Mucosa of rectum (tissue), 2 donors: ENCODE measurements around the gene CUX1.

Experiments used
- H3K27ac ChIP-seq, 2 donors: one replicate each; pipeline ENCODE4 v1.7.0; 2013; ENCODE audit warnings: inconsistent platforms in 2 of 2, low read depth in 2 of 2, low read length in 2 of 2
- H3K27me3 ChIP-seq, 2 donors: one replicate each; pipeline ENCODE4 v1.7.0; 2013; ENCODE audit warnings: low read length in 2 of 2; ENCODE audit not compliant: control insufficient read depth in 2 of 2, insufficient read depth in 2 of 2
- H3K36me3 ChIP-seq, 2 donors: one replicate each; pipeline ENCODE4 v1.7.0; 2013; ENCODE audit warnings: low read length in 2 of 2; ENCODE audit not compliant: control insufficient read depth in 2 of 2, insufficient read depth in 2 of 2
- H3K4me1 ChIP-seq, 2 donors: one replicate each; pipeline ENCODE4 v1.7.0; 2013; ENCODE audit warnings: low read length in 2 of 2, mild to moderate bottlenecking in 1 of 2; ENCODE audit not compliant: control insufficient read depth in 2 of 2, insufficient read depth in 2 of 2
- H3K4me3 ChIP-seq, 2 donors: one replicate each; pipeline ENCODE4 v1.7.0; 2013; ENCODE audit warnings: low read length in 2 of 2
- H3K9ac ChIP-seq, 2 donors: one replicate each; pipeline ENCODE4 v1.7.0; 2013; ENCODE audit warnings: low read length in 2 of 2, low read depth in 1 of 2, mild to moderate bottlenecking in 1 of 2
- H3K9me3 ChIP-seq, 2 donors: one replicate each; pipeline ENCODE4 v1.7.0; 2013; ENCODE audit warnings: low read length in 2 of 2; ENCODE audit not compliant: control insufficient read depth in 2 of 2
- donor health status: healthy.
- donor health status: Normal muscosa, but diverticular disease.

CUX1 gene

GRCh38 chr7:102095321-102096011, 278.0 kb downstream of the CUX1 start:
- no peaks in the 10 kb centered on the region for H3K27me3 ChIP-seq
- no peak overlapping the region for H3K4me3 ChIP-seq
- H3K9ac ChIP-seq, result no peak overlapping the region
- H3K4me1 ChIP-seq, result peaks cover 21 to 32% of the 10 kb centered on the region in 2 donors
- no peaks in the 10 kb centered on the region for H3K9me3 ChIP-seq
- no peak overlapping the region for H3K27ac ChIP-seq
- H3K36me3 ChIP-seq, result no peaks in the 10 kb centered on the region

GRCh38 chr7:102096012-102096332, 278.5 kb downstream of the CUX1 start:
- Histone ChIP-seq H3K4me1 (peaks cover 21 to 32% of the 10 kb centered on the region in 2 donors), H3K9me3 (no peaks in the 10 kb centered on the region), H3K9ac (no peak overlapping the region), H3K36me3 (peaks cover 0 to 4% of the 10 kb centered on the region in 2 donors), H3K27me3 (no peaks in the 10 kb centered on the region), H3K4me3 (no peak overlapping the region), H3K27ac (no peak overlapping the region)

- no peaks in the 10 kb centered on the region for H3K27me3 ChIP-seq
- H3K27ac ChIP-seq, result peak overlapping the region; percentile 61 to 69
- peak overlapping the region in 1 of 2 donors; percentile 22 for H3K4me3 ChIP-seq
- no peak overlapping the region for H3K9ac ChIP-seq
- H3K4me1 ChIP-seq, result peaks cover 21 to 32% of the 10 kb centered on the region in 2 donors
- no peaks in the 10 kb centered on the region for H3K9me3 ChIP-seq
- peaks cover 3 to 5% of the 10 kb centered on the region in 2 donors for H3K36me3 ChIP-seq
These were observed 279.4 kb downstream of the CUX1 start for GRCh38 chr7:102096706-102097427.

GRCh38 chr7:102097601-102098161, 280.3 kb downstream of the CUX1 start:
- Histone ChIP-seq H3K27me3 (no peaks in the 10 kb centered on the region), H3K4me1 (peaks cover 21 to 32% of the 10 kb centered on the region in 2 donors), H3K4me3 (peak overlapping the region; percentile 17 to 22), H3K9ac (peak overlapping the region in 1 of 2 donors; percentile 19), H3K36me3 (peaks cover 5 to 7% of the 10 kb centered on the region in 2 donors), H3K9me3 (no peaks in the 10 kb centered on the region), H3K27ac (peak overlapping the region; percentile 61 to 69)

- Histone ChIP-seq H3K27me3 (no peaks in the 10 kb centered on the region), H3K9ac (no peak overlapping the region), H3K9me3 (no peaks in the 10 kb centered on the region), H3K4me1 (peaks cover 21 to 23% of the 10 kb centered on the region in 2 donors), H3K4me3 (no peak overlapping the region), H3K36me3 (peaks cover 5 to 10% of the 10 kb centered on the region in 2 donors), H3K27ac (no peak overlapping the region)
These were observed 281.6 kb downstream of the CUX1 start for GRCh38 chr7:102098986-102099385.

- Histone ChIP-seq H3K9me3 (no peaks in the 10 kb centered on the region), H3K27ac (no peak overlapping the region), H3K36me3 (peaks cover 8 to 10% of the 10 kb centered on the region in 2 donors), H3K27me3 (no peaks in the 10 kb centered on the region), H3K4me1 (peaks cover 17 to 19% of the 10 kb centered on the region in 2 donors), H3K4me3 (no peak overlapping the region), H3K9ac (no peak overlapping the region)
These were observed 282.0 kb downstream of the CUX1 start for GRCh38 chr7:102099474-102099873.

- H3K9me3 ChIP-seq, result no peaks in the 10 kb centered on the region
- no peak overlapping the region for H3K4me3 ChIP-seq
- H3K27me3 ChIP-seq, result no peaks in the 10 kb centered on the region
- H3K4me1 ChIP-seq, result peaks cover 14 to 17% of the 10 kb centered on the region in 2 donors
- no peak overlapping the region for H3K27ac ChIP-seq
- H3K36me3 ChIP-seq, result peaks cover 14 to 16% of the 10 kb centered on the region in 2 donors
- H3K9ac ChIP-seq, result no peak overlapping the region
These were observed 283.7 kb downstream of the CUX1 start for GRCh38 chr7:102101111-102101551.

GRCh38 chr7:102101926-102102325, 284.5 kb downstream of the CUX1 start:
- peaks cover 9 to 12% of the 10 kb centered on the region in 2 donors for H3K4me1 ChIP-seq
- no peak overlapping the region for H3K9ac ChIP-seq
- no peak overlapping the region for H3K4me3 ChIP-seq
- peaks cover 21% of the 10 kb centered on the region in 2 donors for H3K36me3 ChIP-seq
- H3K27me3 ChIP-seq, result no peaks in the 10 kb centered on the region
- no peak overlapping the region for H3K27ac ChIP-seq
- H3K9me3 ChIP-seq, result no peaks in the 10 kb centered on the region

GRCh38 chr7:102103027-102103372, 285.6 kb downstream of the CUX1 start:
- no peaks in the 10 kb centered on the region for H3K9me3 ChIP-seq

GRCh38 chr7:102104245-102104644, 286.8 kb downstream of the CUX1 start:
- H3K36me3 ChIP-seq, result peaks cover 22 to 26% of the 10 kb centered on the region in 2 donors
- H3K27ac ChIP-seq, result no peak overlapping the region
- H3K4me3 ChIP-seq, result no peak overlapping the region
- H3K4me1 ChIP-seq, result no peaks in the 10 kb centered on the region
- no peak overlapping the region for H3K9ac ChIP-seq
- no peaks in the 10 kb centered on the region for H3K9me3 ChIP-seq
- no peaks in the 10 kb centered on the region for H3K27me3 ChIP-seq

More at GRCh38 chr7:102103027-102103372, 285.6 kb downstream of the CUX1 start:
- H3K27ac ChIP-seq, result no peak overlapping the region
- peaks cover 22 to 25% of the 10 kb centered on the region in 2 donors for H3K36me3 ChIP-seq
- H3K9ac ChIP-seq, result no peak overlapping the region
- no peak overlapping the region for H3K4me3 ChIP-seq
- H3K4me1 ChIP-seq, result peaks cover 4% of the 10 kb centered on the region in 2 donors
- no peaks in the 10 kb centered on the region for H3K27me3 ChIP-seq
